HS-27A (cell line): ENCODE results near the gene TPD52L2.
"Not testable (repeated sequence)": the region's sequence is repeated elsewhere in the genome, so short reads cannot be mapped to it uniquely, and the experiment has no call there.

ENCODE experiments used
- DNase-seq: peaks from one replicate; pipeline ENCODE4 v3.0.0-alpha.2; 2012; ENCODE audit warnings: low read depth, missing footprints

The TPD52L2 gene

DNA sequence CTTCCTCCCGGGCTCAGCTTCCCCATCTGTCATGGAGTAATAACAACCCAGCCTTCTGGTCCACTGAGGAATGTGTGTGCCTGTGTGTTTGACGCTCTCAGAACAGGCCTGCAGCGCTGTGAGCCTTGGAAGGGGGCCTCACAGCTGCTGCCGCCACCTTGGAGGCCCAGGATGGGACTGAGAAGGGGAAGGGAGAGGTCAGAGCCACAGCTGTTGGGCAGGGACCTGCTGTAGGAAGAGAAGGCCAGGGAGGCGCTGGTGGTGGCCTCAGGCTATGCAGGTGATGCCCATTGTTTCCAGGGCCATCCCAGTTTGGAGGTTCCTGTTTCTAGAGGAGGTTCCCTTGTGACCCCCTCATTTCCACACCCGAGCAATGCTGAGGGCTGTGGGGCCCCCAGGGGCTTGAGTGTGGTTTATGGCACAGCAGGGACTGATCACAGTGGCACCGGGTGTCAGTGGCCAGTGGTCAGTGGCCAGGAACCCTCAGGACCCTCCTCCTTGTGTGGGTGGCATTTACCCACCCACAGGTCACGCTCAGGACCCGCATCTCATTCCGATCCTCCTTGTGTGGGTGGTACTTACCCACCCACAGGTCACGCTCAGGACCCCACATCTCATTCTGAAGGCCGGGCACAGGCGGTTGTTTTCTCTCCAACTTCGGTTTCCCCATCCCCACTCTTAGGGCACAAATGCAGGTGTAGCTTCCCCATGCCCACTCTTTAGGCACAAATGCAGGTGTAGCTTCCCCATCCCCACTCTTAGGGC, 14.0 kb downstream of the TPD52L2 start:
- DNase-seq, result no peak

DNA sequence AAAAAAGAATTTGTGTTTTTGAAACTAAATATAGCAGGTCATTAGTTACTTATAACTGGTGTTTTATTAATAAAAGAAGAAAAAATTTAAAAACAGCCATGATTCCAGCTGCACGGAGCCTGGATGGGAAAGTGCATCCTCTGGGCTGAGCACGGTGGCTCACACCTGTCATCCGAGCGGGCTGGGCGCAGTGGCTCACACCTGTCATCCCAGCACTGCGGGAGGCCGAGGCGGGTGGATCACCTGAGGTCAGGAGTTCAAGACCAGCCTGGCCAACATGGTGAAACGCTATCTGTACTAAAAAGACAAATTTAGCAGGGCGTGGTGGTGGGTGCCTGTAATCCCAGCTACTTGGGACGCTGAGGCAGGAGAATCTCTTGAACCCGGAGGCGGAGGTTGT, 15.8 kb downstream of the TPD52L2 start:
- not testable (repeated sequence) for DNase-seq

DNA sequence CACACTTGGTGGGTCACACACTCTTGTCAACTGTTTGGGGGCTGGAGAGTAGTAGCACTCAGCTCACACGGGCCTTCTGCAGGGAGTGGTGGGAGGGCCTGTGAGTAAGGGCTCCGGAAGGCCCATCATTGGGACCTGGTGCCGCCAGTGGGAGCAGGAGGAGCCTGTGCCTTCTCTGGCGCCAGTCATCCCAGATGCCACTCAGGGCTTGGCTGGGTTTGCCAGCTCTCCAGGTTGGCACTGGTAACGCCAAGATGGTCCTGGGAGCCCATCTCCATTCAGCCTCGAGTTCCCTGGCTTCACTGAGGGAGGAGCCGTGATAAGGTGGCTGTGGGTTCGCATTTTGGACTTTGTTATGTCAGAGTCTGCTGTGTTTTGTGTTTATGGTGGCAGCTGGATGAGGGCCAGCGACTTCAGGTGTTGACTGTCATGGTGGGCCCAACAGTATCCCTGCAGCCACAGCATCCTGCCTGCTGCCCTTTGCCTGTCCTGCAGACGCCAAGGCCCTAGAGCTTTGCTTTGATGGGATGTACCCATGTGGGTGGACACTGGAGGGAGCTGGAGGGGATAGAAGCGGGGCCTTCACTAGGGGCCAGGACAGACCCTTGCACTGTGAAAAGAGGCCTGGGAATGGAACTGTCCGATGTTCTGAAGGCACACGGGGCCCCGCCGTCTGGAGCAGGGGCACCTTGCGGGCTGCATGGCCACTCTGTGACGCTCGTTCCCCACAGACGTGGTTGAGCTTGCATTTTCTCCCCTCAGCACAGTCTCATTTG, 16.6 kb downstream of the TPD52L2 start:
- no peak for DNase-seq

DNA sequence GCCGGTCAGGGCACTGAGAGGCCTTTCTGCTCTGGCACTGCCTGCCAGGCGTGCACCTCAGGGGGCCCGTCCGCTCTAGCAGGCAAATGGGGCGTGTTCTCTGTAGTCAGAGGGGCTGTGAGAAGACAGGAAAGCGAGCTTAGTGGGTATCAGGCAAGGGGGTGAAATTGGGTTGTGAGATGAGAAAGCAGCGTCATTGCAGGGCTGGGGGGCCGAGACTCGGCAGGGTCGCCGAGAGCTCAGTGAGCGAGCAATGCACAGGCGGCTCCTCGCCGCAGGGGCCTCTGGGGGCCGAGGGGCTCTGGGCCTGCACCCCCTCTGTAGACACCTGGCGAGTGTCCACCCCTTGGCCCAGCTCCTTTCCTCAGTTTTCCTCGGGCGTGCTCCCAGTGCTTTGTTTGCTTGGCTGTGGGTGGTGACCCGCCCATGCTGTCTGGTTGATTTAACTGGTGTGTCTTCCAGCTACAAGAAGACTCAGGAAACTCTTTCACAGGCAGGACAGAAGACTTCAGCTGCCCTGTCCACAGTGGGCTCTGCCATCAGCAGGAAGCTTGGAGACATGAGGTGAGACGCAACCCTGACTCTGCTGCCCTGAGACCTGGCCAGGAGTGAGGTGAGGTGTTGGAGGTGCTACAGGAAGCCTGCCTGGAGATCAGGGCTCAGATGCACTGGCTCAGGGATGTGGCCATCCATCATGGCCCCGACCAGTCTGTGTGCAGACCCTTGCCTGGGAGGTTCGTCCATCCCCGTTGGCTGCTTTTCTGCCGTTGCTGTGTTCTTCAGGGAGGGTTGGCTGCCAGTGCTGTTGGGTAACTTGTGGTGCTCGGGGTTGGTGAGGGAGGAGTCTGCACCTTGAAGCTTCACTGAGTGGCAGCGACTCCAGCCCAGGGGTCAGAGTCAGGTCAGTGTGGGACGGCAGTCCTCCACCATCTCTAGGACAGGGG, 17.5 kb downstream of the TPD52L2 start:
- DNase-seq, result no peak

DNA sequence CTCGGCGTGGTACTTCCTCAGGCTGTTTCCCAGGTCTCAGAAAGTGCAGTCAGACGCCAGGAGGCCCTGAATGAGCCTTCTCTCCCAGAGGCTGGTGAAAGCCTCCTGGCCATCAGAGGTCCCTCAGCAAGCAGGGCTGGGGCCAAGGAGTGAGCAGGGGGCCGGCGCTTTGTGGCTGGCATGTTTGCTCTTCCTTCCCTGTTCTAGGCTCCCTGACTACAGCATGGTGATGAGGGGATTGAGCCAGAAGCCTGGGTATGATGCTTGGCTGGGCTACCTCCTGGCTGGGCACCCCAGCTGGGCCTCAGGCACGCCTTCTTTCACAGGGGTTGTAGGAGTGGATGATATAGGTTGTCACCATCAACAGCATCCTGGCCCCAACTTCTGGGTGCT, 18.1 kb downstream of the TPD52L2 start:
- no peak for DNase-seq

DNA sequence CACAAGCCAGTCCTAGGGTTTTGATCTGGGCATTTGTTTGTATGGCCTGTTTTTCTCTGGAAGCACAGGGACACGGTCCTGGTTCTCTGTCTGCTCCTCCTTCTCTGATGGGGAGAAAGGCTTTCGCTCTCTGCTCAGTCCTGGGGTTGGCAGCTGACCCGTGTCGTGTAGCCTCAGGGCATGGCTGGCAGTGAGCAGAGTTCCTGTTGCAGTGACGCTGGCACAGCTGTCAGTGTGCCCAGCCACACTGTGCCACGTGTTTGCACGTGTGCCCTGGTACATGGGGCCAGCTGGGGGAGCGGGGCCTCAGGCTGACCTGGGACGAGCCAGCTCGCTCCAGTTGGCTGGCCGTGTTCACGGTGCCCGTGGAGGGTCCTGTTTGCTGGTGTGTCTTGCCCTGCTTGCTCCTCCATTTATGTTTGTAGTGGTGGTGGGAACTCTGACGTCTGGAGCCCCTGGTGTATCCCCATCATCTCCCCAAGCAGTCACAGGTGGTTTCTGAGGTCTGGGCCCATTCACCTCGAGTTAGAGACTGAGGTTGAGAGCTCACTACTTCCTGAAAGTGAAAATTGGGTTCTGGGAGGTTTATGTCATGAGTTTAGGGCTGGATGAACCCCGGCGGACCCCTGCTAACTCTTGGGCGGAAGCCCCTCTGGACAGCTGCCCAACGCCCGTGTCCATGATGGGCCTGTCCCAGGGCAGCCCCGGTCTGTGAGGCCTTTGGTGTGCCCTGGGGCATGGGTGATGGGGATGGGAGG, 19.6 kb downstream of the TPD52L2 start:
- no peak for DNase-seq

DNA sequence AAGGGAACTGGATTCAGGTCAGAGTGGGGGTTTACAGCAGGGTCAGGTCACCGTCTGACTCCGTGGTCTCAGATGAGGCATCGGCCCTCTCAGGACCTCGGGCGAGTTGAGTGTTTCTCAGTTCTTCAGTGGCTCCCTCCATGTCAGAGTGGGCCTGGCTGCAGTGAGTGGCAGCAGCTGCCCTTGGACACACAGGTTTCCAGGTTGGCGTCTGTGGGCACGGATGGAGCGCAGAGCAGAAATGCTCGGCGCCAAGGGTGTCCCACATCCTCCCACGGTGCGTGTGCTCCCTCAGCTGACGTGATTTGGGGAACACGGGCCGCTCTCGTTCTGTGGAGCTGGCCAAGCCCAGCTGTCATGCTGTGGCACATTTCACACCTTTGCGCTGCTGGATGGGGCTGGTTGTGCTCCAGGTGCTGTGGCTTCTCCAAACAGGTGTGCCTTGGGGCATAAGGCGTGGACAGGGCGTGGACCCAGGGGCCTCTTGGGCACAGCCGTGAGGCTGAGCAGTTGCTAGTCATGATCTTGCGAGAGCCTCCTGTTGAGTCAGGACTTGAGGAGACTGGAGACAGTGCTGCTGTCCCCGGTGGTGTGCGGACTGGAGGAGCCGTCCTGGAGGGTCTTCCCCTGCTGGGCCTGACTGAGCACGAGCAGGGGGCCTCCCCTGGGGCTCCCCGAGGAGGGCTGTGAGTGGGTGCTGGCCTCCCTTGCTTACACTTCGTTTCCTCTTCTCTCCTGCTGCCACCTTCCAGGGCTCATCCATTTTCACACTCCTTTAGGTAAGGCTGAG, 20.4 kb downstream of the TPD52L2 start:
- no peak for DNase-seq

DNA sequence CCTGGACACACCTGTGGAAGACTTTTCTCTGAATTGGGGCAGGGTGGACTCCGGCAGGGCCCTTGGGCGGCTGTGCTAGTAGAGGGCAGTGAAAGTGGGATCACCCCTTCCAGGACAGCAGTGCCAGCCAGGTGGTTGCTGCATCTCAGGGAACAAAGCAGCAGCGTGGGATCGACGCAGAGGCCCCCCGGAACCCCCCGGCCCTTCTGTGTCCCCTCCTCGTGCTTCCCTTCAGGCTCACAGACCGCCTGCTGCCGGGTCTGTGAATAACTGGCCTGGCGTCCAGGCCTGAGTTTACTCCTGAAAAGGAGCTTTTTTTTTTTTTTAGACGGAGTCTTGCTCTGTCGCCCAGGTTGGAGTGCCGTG, 21.0 kb downstream of the TPD52L2 start:
- no peak for DNase-seq

DNA sequence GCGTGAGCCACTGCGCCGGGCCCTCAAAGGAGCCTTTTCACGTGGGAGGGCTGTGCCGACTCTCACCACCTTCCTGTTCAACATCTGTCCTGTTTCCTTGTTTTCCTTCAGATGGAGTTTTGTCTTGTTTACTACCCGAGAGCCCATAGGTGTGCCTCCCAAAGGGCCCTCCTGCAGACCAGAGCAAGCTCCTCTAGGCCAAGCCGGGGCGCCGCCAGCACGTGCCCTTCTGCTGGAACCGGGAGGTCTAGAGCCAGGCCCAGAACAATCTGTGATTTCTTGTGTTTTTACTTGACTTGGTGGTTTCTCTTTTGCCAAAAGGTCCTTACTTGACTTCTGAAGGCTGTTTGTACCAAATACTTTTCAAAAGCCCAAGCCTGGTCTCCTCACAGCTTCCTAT, 21.9 kb downstream of the TPD52L2 start:
- DNase-seq, result no peak

DNA sequence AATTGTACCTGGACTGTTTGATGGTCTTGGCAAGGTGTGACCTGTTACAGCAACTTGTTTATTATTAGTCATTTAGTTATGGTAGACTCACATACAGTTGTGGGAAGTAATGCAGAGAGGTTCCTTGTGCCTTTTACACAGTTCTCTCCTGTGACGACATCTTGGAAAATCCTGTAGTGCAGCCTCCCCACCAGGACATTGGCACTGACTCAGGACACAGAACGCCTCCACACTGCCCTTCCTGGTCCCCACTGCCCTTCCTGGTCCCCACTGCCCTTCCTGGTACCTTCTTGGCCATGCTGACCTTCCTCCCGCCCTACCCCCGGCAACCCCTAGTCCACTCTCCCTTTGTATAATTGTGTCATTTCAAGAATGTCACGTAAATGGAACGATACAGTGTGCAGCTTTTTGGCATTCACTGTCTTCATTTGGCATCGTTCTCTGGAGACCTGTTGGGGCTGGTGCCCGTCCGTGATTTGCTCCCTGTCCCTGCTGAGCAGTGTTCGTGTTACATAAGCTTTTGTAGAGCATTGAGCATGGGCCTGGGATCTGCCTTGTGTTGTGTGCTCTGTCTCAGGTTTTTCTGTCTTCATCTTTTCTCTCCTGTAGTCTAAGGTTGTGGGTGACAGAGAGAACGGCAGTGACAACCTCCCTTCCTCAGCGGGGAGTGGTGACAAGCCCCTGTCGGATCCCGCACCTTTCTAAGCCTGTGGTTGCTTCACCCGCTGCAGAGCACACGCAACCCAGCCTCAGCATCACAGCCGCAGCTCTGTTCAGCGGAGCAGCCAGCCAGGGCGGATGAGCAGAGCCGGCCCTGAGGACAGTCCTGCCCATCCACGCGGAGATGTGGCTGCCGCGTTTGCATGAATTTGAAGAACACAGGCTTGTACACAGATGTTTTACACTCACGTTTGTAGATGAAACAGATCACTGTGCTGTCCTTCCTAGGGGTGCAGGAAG, 24.5 kb downstream of the TPD52L2 start:
- no peak for DNase-seq

DNA sequence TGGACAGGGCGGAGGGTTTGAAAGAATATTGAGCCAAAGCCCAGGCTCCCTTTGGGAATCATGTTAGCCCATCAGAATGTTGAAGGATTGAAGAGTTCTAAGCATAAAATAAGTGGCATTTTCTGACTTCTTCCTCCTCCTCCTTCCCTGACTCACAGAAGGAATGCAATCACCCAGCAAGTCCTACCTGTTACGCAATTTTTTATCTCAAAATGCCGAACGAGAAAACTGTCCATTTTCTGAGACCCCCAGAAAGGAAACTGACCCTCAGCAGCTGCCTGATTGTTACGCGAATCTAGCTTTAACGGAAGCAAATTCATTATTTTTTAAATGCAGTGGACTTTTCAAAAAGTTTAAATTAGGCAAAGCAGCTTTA, 25.1 kb downstream of the TPD52L2 start:
- no peak for DNase-seq

DNA sequence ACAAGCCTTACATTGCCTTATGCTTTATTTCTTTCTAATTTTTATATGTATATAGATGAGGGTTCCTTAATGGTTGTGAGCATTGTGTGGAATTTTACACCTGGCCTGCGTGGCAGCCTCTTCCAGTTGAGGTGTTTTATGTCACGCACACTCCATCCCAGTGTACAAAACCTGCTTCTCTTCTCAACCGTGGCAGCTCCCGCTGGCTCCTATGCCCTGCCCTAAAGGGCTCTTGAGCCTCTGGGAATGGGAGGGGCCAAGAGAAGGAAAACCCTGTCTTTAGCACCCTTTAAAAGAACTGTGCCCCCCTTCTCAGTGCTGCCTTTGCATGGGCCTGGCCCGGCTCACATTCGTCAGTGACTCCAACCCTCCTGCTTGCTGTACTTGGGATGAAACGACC, 25.5 kb downstream of the TPD52L2 start:
- DNase-seq, result no peak

DNA sequence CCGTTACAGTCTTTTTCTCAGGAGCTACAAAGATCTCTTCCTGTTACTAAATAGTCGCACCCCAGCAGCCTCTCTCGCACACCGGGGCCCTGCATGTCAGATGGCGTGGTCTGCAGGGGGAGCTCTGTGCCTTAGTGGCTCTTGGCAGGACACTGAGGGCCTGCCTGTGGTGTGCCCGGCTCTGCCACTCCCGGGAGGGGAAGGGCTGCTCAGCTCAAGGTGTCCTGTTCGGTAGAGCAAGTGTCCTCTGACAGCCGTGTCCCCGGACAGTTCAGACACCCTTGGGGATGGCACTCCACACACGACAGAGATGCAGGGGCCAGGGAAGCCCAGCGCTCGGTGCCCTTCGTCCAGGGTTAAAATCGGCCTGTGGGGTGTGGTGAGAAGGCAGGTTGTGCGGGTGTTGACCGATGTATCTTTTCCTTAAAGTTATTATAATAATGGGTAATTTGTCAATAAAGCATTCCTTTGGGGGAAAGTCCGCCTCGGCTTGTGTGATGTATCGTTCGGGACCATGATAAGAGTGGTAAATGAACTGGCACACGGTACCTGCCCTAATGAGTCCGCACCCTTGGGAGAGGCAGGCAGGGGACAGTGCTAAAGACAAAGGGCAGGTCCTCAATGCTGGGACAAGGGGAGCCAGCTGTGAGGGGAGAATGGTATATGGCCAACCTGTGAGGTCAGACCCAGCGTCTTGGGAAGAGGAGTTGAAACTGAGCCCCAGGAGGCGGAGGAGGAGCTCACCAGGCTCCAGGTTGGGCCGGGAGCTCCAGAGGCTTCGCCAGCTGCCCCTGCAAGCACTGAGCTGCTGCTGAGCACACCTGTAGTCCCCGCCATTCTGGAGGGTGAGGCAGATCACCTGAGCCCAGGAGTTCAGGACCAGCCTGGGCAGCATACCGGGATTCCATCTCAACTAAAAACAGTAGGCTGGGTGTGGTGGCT, 26.3 kb downstream of the TPD52L2 start:
- DNase-seq, result no peak

DNA sequence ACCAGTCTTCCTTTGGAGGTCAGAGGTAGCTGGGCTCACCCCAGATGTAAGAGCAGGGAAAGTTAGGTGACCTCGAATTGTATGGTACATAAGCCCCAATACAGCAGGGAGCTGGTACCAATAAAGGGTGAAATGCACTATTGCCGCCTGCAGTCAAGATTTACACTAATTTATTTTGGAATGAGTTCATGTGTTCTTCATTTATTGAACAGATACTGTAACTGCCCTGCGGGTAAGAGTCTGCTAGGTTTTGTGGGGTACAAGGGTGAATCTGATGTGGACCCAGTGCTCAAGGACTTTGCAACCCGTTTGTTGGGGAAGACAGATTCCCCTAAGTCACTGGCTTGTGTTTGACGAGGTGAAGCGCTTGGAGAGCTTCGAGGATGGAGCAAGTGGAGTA, 27.3 kb downstream of the TPD52L2 start:
- no peak for DNase-seq

DNA sequence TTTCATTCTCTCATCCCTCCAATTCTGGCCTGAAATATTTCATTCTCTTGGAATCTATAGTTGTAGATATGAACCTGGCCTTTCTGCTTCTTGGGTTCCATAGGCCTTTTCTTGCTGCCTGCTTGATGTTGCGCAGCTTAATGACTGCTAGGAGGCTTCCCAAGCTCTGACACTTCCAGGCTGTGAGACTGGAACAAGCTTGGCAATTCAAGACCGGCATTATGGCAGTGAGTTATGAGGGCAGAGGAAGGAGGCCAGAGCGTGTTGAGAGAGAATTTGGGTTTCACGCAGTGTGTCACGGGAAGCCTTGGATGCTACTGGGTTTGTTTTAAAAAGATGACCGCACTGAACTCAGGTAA, 28.9 kb downstream of the TPD52L2 start:
- no peak for DNase-seq

DNA sequence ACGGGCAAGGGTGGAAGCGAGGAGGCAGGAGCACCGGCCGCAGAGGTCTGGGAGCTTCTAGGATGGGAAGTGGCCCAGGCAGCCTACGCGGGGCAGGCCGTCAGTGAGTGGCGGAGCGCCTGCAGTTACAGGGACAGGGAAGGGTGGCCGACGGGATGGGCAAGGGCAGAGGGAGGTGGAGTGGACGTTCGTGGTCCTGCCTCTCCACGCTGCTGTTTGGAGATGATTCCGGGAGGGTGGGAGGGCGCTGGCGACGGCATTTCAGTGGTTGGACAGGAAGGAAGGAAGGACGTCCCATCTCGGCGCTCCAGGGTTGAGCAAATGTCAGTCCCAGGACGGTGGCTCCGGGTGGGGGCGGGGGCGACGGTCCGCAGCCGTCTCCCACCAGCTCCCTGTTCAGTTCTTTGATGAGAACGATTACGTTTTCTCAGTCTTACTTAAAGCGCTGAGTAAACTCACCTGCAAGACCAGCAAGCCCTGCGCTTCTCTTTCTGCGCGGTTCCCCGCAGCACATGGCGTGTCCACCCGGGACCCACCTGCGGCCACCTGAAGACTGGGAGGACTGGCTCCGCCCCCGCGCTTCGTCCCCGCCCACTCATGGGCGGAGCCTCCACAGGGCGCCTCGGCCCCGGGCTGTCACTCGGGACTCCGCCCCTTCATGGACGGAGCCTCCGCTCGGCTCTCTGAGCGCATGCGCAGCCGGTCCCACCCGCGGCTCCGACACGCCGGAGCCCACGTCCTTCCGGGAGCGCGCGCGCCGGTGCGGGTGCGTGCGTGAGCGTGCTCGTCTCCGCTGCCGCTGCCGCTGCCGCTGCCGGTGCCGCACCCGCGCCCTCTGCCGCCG, 29.5 kb downstream of the TPD52L2 start, which contains the start of gene DNAJC5:
Gene DNAJC5, plus strand, starts transcription at position 769 of the 844 bp plus-strand sequence. CDS start 33,220 bp downstream, outside the sequence.
- peak; percentile 71 for DNase-seq

DNA sequence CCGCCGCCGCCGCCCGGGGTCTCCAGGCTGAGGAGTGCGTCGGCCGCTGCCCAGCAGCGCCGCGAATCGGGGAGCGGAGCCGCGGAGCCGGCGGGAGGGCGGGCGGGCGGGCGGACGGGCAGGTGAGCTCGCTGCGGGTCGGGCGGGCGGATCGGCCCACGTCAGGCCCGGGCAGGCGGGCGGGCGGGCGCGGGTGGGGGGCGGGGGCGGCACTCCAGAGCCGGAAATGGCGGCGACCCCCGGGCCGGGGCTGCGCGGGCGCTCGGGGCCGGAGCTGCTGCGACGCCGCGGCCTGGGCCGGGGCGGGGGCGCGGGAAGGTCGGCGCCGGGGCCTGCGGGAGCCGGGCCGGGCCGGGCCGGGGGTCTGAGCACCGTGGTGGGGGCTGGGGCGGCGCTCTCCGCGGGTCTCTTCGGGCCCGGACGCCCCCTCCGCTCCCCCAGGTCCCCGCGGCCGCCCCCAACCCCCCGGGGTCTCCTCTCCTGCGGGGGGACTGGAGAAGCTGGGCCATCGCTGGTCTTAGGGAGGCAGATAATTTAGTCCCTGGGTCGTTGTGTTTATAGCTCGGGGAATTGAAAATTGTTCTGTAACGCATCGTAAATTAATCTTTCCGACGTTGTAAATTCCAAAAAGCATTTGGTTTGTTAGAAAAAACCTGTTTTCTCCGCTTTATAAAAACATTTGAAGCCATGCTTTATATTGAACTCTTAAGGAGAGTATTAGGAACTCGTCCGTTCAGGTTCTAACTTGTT, 30.3 kb downstream of the TPD52L2 start:
- DNase-seq, result no peak
